Stimulated activated CD4-positive, alpha-beta T cell treated with anti-CD3 and anti-CD28 coated beads, Interleukin-2, amount 100 ng/mL, for 48 hours (primary cell): ENCODE data around the gene ZNF831.

Experiments
- DNase-seq, 2 donors: peaks; one replicate each; pipeline ENCODE4 v3.0.0-alpha.2; 2020

Gene ZNF831

DNA sequence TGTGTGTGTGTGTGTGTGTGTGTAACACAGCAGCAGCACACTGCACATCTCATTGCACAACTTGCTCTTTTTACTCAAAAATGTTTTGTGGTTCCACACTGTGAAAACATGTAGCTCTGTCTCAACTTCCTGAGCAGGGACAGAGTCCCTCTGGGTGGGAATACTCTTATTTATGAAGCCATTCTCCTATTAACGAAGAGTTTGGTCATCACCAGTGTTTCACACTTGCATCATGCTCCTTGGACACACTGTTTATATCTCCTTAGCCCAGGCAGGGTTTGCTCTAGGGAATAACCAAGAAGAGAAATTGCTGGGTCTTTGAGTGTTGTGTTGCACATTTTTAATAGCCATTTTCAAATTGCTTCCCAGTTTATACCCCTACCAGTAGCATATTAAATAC is 53.6 kb downstream of the ZNF831 start:
- DNase-seq, result no peak

DNA sequence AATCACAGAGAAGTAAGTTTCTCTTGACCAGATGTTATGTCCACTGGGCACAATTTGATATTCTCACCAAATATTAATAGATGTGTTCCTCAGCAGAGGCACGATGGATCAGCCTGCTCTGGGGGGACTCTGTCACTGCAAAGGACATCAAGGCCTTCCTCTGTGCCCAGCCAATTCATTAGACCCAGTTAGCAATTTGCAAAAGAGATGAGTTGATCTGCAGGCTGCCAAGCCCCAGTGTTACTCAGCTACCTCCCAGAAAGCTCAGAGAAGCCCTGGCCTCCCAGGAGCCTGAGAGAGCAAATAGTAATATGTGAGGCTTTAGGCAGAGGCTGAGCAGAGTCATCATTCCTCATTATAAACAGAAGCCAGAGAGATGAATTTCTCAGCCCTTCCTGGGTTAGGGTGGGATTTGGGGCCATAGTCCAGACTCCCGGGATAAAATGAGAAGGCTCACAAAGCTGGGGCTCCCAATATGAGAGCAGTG is 54.2 kb downstream of the ZNF831 start:
- DNase-seq, result no peak

GRCh38 chr20:59219211-59219610 is 55.6 kb downstream of the ZNF831 start:
- DNase-seq, result no peak

- no peak for DNase-seq
Observed at GRCh38 chr20:59220161-59220560, 56.5 kb downstream of the ZNF831 start.

GRCh38 chr20:59221049-59221706 is 57.6 kb downstream of the ZNF831 start:
- DNase-seq, result no peak

DNA sequence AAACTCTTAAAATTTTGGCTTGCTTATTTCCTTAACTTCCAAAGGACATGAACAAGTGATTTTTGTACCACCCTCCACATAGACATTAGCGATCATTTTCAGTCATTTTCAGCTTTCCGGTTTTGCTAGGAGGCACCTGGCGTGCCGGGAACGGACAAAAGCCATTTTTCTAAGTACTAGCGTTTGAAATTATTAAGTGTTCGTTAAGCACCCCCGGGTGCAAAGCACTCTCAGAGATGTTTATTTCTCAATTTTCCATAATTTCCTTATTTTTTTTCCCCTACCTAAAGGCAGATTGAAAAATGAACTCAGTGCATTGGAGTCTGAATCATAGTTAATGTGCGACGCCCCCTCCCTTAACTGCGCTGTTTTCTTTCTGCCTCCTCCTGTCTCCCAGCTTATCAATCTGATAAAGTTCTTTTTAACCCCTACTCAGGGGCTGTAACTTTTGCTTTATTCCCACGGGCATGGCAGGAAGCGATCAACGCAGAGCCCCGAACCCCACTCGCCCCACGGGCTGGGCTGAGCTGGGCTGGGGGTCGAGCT is 58.2 kb downstream of the ZNF831 start:
- no peak for DNase-seq

- DNase-seq, result peak; percentile 86 to 89
Observed at GRCh38 chr20:59222253-59223181, 58.9 kb downstream of the ZNF831 start.

DNA sequence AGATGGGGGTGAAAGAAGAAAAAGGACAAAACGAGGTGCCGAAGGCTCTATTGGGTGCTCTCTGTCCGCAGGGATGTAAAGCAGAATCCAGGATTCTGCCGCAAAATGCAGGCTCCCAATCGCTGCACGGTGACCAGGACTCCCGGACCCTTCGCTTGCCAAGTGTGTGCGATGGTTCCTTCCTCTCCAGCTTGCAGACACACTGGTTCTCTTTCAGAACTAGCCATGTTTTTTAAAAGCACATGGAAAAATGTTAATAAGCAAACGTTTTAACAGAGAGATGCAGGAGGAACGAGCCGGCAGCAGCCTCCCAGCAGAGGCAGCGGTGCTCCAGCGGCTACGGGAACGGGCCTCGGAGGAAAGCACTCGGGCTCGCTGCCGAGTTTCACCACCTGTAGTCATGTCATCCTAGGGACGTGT is 59.6 kb downstream of the ZNF831 start:
- DNase-seq, result no peak

GRCh38 chr20:59223750-59224149 is 60.1 kb downstream of the ZNF831 start:
- DNase-seq, result no peak

- DNase-seq, result no peak
Observed at GRCh38 chr20:59224236-59224635, 60.6 kb downstream of the ZNF831 start.

DNA sequence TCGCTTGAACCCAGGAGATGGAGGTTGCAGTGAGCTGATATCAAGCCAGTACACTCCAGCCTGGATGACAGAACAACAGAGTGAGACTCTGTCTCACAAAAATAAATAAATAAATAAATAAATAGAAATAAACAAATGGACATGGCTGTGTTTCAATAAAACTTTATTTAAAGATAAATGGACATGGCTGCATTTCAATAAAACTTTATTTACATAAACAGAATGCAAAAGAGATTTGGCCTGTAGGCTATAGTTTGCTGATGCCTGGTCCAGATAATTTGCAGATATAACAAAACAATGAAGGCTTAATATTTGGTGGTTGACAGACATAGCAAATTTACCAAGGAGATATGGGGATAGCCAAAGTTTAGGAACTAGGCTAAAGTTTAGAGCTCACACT is 66.8 kb downstream of the ZNF831 start:
- DNase-seq, result no peak

DNA sequence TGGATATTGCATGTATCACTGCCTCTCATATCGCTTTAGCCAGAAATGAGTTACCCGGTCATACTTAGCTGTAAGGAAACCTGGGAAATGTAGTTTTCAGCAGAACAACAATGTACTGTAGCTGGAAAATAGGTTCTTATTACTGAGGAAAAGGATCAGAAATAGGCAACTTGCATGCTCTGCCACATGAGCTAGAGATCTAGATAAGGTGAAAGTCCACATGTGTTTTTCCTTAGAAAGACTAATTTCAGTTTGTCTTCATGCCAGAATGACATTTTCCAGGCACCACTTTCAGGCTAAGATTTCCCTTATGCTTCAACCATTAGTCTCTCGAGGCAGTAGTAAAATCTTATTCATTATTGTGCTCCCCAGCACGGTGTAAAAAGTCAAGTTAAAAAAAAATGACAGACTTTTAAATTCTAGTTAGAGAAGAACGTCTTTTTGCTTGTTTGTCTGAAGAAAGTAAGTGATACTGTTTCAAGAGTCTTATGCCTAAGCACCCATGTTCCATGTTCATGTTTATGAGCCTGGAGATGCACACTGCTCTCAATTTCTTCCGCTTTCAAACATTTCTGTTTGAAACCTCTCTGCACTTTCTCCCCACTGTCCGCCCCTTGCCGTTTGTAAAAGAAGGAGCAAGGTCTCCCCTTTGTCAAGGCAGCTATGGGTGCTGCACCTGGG is 67.6 kb downstream of the ZNF831 start:
- no peak for DNase-seq

DNA sequence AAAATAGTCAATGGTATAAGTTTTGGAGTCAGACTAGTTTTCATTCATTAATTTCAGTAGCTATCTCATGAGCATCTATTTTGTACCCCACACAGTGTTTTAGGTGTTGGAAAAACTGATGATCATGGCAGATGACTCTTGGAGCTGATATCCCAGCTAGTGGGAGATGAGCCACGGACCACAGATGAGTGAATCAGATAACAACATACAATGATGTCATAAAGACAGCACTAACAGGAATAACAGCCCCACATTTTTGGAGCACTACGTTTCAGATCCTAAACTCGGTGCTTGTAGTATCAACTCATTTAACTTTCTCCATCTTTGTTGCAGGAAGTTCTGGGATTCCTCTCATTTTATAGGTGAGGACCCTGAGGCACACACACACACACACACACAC is 69.0 kb downstream of the ZNF831 start:
- no peak for DNase-seq

- DNase-seq, result no peak
Observed at GRCh38 chr20:59235226-59235625, 71.6 kb downstream of the ZNF831 start.

GRCh38 chr20:59240006-59240405 is 76.4 kb downstream of the ZNF831 start:
- no peak for DNase-seq

- no peak for DNase-seq
Observed at GRCh38 chr20:59242714-59243626, 79.3 kb downstream of the ZNF831 start.

GRCh38 chr20:59246691-59247400 is 83.2 kb downstream of the ZNF831 start:
- DNase-seq, result no peak

- DNase-seq, result no peak
Observed at GRCh38 chr20:59247731-59248684, 84.4 kb downstream of the ZNF831 start.

- no peak for DNase-seq
Observed at GRCh38 chr20:59250293-59250692, 86.7 kb downstream of the ZNF831 start.

GRCh38 chr20:59253325-59253724 is 89.7 kb downstream of the ZNF831 start:
- DNase-seq, result no peak
